UCSD-AML1 (cell line): ENCODE results near the gene GPC3.

ENCODE experiments used
- DNase-seq: peaks from one replicate; lab custom pipeline; 2025; ENCODE audit not compliant: unreplicated experiment; lab: John Stamatoyannopoulos, UW

GPC3 gene

GRCh38 chrX:133658293-133658911 lies 327.0 kb downstream of the GPC3 start:
- no peak for DNase-seq

GRCh38 chrX:133655275-133656265 lies 329.8 kb downstream of the GPC3 start:
- DNase-seq = no peak

- DNase-seq = no peak
Measured at GRCh38 chrX:133654811-133655210, 330.6 kb downstream of the GPC3 start.

GRCh38 chrX:133653358-133653757 lies 332.0 kb downstream of the GPC3 start:
- no peak for DNase-seq

GRCh38 chrX:133652185-133652584 lies 333.2 kb downstream of the GPC3 start:
- no peak for DNase-seq

- no peak for DNase-seq
Measured at GRCh38 chrX:133650239-133650638, 335.2 kb downstream of the GPC3 start.

- no peak for DNase-seq
Measured at GRCh38 chrX:133649651-133650050, 335.7 kb downstream of the GPC3 start.

GRCh38 chrX:133648594-133648993 lies 336.8 kb downstream of the GPC3 start:
- no peak for DNase-seq

- DNase-seq = no peak
Measured at GRCh38 chrX:133646719-133647116, 338.7 kb downstream of the GPC3 start.

GRCh38 chrX:133645977-133646718 lies 339.2 kb downstream of the GPC3 start:
- no peak for DNase-seq

GRCh38 chrX:133645256-133645655 lies 340.1 kb downstream of the GPC3 start:
- DNase-seq = no peak

- no peak for DNase-seq
Measured at GRCh38 chrX:133640161-133641015, 345.0 kb downstream of the GPC3 start.

GRCh38 chrX:133639726-133640125 lies 345.7 kb downstream of the GPC3 start:
- DNase-seq = no peak

- DNase-seq = peak; percentile 10
Measured at GRCh38 chrX:133638285-133638684, 347.1 kb downstream of the GPC3 start.

GRCh38 chrX:133637765-133638164 lies 347.6 kb downstream of the GPC3 start:
- DNase-seq = no peak

- DNase-seq = no peak
Measured at GRCh38 chrX:133636009-133636408, 349.4 kb downstream of the GPC3 start.

GRCh38 chrX:133634416-133634815 lies 351.0 kb downstream of the GPC3 start:
- DNase-seq = no peak

GRCh38 chrX:133633950-133634349 lies 351.4 kb downstream of the GPC3 start:
- no peak for DNase-seq

GRCh38 chrX:133633162-133633561 lies 352.2 kb downstream of the GPC3 start:
- no peak for DNase-seq

GRCh38 chrX:133630362-133630761 lies 355.0 kb downstream of the GPC3 start:
- no peak for DNase-seq

GRCh38 chrX:133627673-133628072 lies 357.7 kb downstream of the GPC3 start:
- no peak for DNase-seq
